CD14-positive monocyte (primary cell): Measurements from ENCODE around the gene RTBDN. TPM values are rescaled to one million over a fixed set of nuclear protein-coding genes. Genes with fewer than 3 reads are reported as not detected.

Source experiments
- DNase-seq, 3 donors: peaks; one replicate each; pipeline ENCODE4 v3.0.0-alpha.2; 2011 to 2022
- H2AFZ ChIP-seq: 2 replicates; pipeline ENCODE4 v1.6.0; 2012; ENCODE audit warnings: mild to moderate bottlenecking, low read depth, low read length, inconsistent platforms; ENCODE audit not compliant: insufficient read depth, poor library complexity, severe bottlenecking
- H3K27ac ChIP-seq, 2 donors: 1 replicate in 1 of 2; 2 replicates in 1 of 2; pipeline ENCODE4 v1.5.1; 2012 to 2013; ENCODE audit warnings: low read length in 2 of 2, control low read depth in 1 of 2, inconsistent platforms in 1 of 2, low read depth in 1 of 2, mild to moderate bottlenecking in 1 of 2
- H3K27me3 ChIP-seq, 2 donors: one replicate each; pipeline versions ENCODE4 v1.6.0 to v1.6.1; 2011 to 2013; ENCODE audit warnings: low read length in 2 of 2; ENCODE audit not compliant: control insufficient read depth in 2 of 2, insufficient read depth in 2 of 2
- H3K36me3 ChIP-seq, 2 donors: replicated peaks in 1 of 2; 1 replicate in 1 of 2; 2 replicates in 1 of 2; pipeline versions ENCODE4 v1.5.1 to v1.6.1; 2012 to 2013; ENCODE audit warnings: low read length in 2 of 2, control low read depth in 1 of 2, inconsistent platforms in 1 of 2, mild to moderate bottlenecking in 1 of 2; ENCODE audit not compliant: insufficient read depth in 2 of 2, control insufficient read depth in 1 of 2
- H3K4me1 ChIP-seq, 2 donors: 1 replicate in 1 of 2; 2 replicates in 1 of 2; pipeline versions ENCODE4 v1.5.1 to v1.6.1; 2012 to 2013; ENCODE audit warnings: low read length in 2 of 2, control low read depth in 1 of 2, inconsistent platforms in 1 of 2, mild to moderate bottlenecking in 1 of 2, moderate library complexity in 1 of 2; ENCODE audit not compliant: insufficient read depth in 2 of 2, control insufficient read depth in 1 of 2
- H3K4me2 ChIP-seq: replicated peaks from 2 replicates; pipeline ENCODE3; 2012; ENCODE audit warnings: low read length, moderate library complexity, mild to moderate bottlenecking; ENCODE audit not compliant: poor library complexity, severe bottlenecking; ENCODE audit errors: extremely low read depth
- H3K4me3 ChIP-seq, 3 experiments: fragments of 200-600 bp in 1 of 3; sonication (generic) in 1 of 3; replicated peaks in 1 of 3; 1 replicate in 2 of 3; 2 replicates in 1 of 3; pipeline ENCODE4 v1.5.1; 2011 to 2013; ENCODE audit warnings: low read length in 3 of 3, mild to moderate bottlenecking in 3 of 3, control low read depth in 2 of 3, low read depth in 2 of 3, inconsistent platforms in 1 of 3, moderate library complexity in 1 of 3
- H3K79me2 ChIP-seq: 2 replicates; pipeline ENCODE4 v1.6.0; 2012; ENCODE audit warnings: mild to moderate bottlenecking, control low read depth, inconsistent platforms, low read length, moderate library complexity; ENCODE audit not compliant: insufficient read depth
- H3K9ac ChIP-seq: 2 replicates; pipeline ENCODE4 v1.6.0; 2017; ENCODE audit warnings: low read length, mild to moderate bottlenecking; ENCODE audit not compliant: insufficient read depth, poor library complexity, severe bottlenecking
- H3K9me3 ChIP-seq, 2 donors: replicated peaks in 1 of 2; 1 replicate in 1 of 2; 2 replicates in 1 of 2; pipeline versions ENCODE4 v1.5.1 to v1.6.1; 2012 to 2013; ENCODE audit warnings: low read length in 2 of 2, control low read depth in 1 of 2; ENCODE audit not compliant: control insufficient read depth in 1 of 2, insufficient read depth in 1 of 2
- H4K20me1 ChIP-seq: 2 replicates; pipeline ENCODE4 v1.6.0; 2012; ENCODE audit warnings: mild to moderate bottlenecking, low read length, control low read depth, moderate library complexity; ENCODE audit not compliant: insufficient read depth
- H3K27ac Mint-ChIP-seq, 7 donors: one replicate each; pipeline ENCODE4 v1.8.0; 2020; ENCODE audit warnings: mild to moderate bottlenecking in 7 of 7, mixed read lengths in 7 of 7, moderate library complexity in 6 of 7, inconsistent platforms in 2 of 7
- H3K27me3 Mint-ChIP-seq, 3 donors: one replicate each; pipeline ENCODE4 v1.8.0; 2021 to 2022; ENCODE audit warnings: low read depth in 3 of 3, mild to moderate bottlenecking in 3 of 3, mixed read lengths in 3 of 3, moderate library complexity in 3 of 3, inconsistent platforms in 1 of 3
- H3K36me3 Mint-ChIP-seq, 2 donors: one replicate each; pipeline ENCODE4 v1.8.0; 2020; ENCODE audit warnings: mixed read lengths in 2 of 2, inconsistent platforms in 1 of 2, mild to moderate bottlenecking in 1 of 2
- H3K4me1 Mint-ChIP-seq: one replicate; pipeline ENCODE4 v1.8.0; 2020; ENCODE audit warnings: mild to moderate bottlenecking, mixed read lengths
- H3K4me3 Mint-ChIP-seq, 2 donors: one replicate each; pipeline ENCODE4 v1.8.0; 2020; ENCODE audit warnings: mild to moderate bottlenecking in 2 of 2, mixed read lengths in 2 of 2, moderate library complexity in 1 of 2
- H3K9me3 Mint-ChIP-seq, 7 donors: one replicate each; pipeline ENCODE4 v1.8.0; 2020 to 2022; ENCODE audit warnings: mixed read lengths in 7 of 7, mild to moderate bottlenecking in 6 of 7, moderate library complexity in 6 of 7, inconsistent platforms in 2 of 7
- CTCF ChIP-seq: fragments of 200-600 bp; IDR thresholded peaks from one replicate; pipeline ENCODE4 v1.8.0; 2022; ENCODE audit warnings: antibody characterized with exemption, mild to moderate bottlenecking
- WGBS: methylation state at CpG from one replicate; pipeline ENCODE4 v1.1.5; 2013; ENCODE audit warnings: missing lambda C conversion rate; ENCODE audit not compliant: insufficient coverage; 5-methylcytosine and 5-hydroxymethylcytosine counted together
- intact Hi-C, 2 donors: fragments of 100-400 bp; cut with micrococcal nuclease; formaldehyde crosslinking; loops; one replicate each; pipeline versions ENCODE4 v1.15.0 to v1.15.1; 2023
- polyA plus RNA-seq, 3 donors: library from polyadenylated mRNA; depleted of rRNA in 1 of 3; unstranded in 2 of 3; stranded (reverse) in 1 of 3; fragments of 300-500 nt in 2 of 3; fragments of >200 nt in 1 of 3; fragmentation: Illumina TruSeq in 2 of 3; gene quantifications; 1 replicate in 2 of 3; 2 replicates in 1 of 3; pipeline ENCODE4 v1.2.3, GENCODE V29; 2012 to 2021
- small RNA-seq: library from RNA; depleted of rRNA; stranded (forward); fragments of <200 nt; gene quantifications from one replicate; pipeline ENCODE3, GENCODE V24; 2012; ENCODE audit warnings: low read depth; ENCODE audit not compliant: insufficient read length

Gene RTBDN
- polyA plus RNA-seq, 3 donors = not detected

GRCh38 chr19:12777217-12778016 lies 57.0 kb downstream of the RTBDN start:
- peak; percentile 99 for TF ChIP-seq CTCF
- Mint-ChIP-seq H3K27ac (peak overlapping the region; percentile 93 to 97 (median 96)), H3K27me3 (peaks cover 3 to 7% (median 5%) of the 10 kb centered on the region in 3 donors), H3K4me1 (peaks cover 45% of the 10 kb centered on the region), H3K9me3 (no peaks in the 10 kb centered on the region), H3K4me3 (peak overlapping the region; percentile 87 to 93), H3K36me3 (peaks cover 3 to 4% of the 10 kb centered on the region in 2 donors)
- H3K36me3 ChIP-seq = no peaks in the 10 kb centered on the region
- intact Hi-C loops = loop anchor here (1.0 to 2.0 kb wide), 2 partner anchors 17 to 19 kb away; no protein-coding TSS in a partner anchor
- DNase-seq = peak; percentile 73 to 83 (median 80)
- peaks cover 4% of the 10 kb centered on the region for H4K20me1 ChIP-seq
- H3K9me3 ChIP-seq = no peaks in the 10 kb centered on the region
- H3K4me1 ChIP-seq = peaks cover 50 to 62% of the 10 kb centered on the region in 2 donors
- H2AFZ ChIP-seq = peak overlapping the region; percentile 66
- whole genome bisulfite sequencing = 14% methylated on average over 26 of the region's 43 CpGs
- H3K4me3 ChIP-seq = peak overlapping the region; percentile 76 to 83 (median 82)
- H3K9ac ChIP-seq = peak overlapping the region; percentile 86
- peak overlapping the region; percentile 79 for H3K4me2 ChIP-seq
- H3K79me2 ChIP-seq = peaks cover 26% of the 10 kb centered on the region
- H3K27ac ChIP-seq = peak overlapping the region; percentile 84 to 94
- no peaks in the 10 kb centered on the region for H3K27me3 ChIP-seq

Small RNAs within 50 kb of the gene (small RNA-seq; reads per million reads assigned to genes)
- gene MIR5684 (not detected), gene MIR6794 (not detected)

Other genes with a start within 250 kb of the RTBDN start
- gene ZNF490, start 223.8 kb downstream of the RTBDN start, polyA plus RNA-seq = 1 to 10 TPM; 2.3 to 4.2 (median 2.7) TPM
- gene ZNF791, start 223.7 kb downstream of the RTBDN start, polyA plus RNA-seq = 1 to 10 TPM; 5.2 to 8.2 (median 5.9) TPM
- gene MAN2B1, start 167.8 kb downstream of the RTBDN start, polyA plus RNA-seq = 100 to 1,000 TPM; 218 to 305 (median 295) TPM
- 1 to 10 TPM; 7.9 to 9.9 (median 8.5) TPM for gene WDR83, start 167.8 kb downstream of the RTBDN start, polyA plus RNA-seq
- 100 to 1,000 TPM in 1 of 3 donors, 10 to 100 TPM in 2; 51.0 to 130 (median 53.4) TPM for gene DHPS, start 152.7 kb downstream of the RTBDN start, polyA plus RNA-seq
- not detected for gene GNG14, start 146.6 kb downstream of the RTBDN start, polyA plus RNA-seq
- 1 to 10 TPM; 4.4 to 7.2 (median 5.1) TPM for gene FBXW9, start 137.9 kb downstream of the RTBDN start, polyA plus RNA-seq
- gene TNPO2, start 110.6 kb downstream of the RTBDN start, polyA plus RNA-seq = 10 to 100 TPM in 1 of 3 donors, under 1 TPM in 2; 0.28 to 45.2 (median 0.52) TPM
- 100 to 1,000 TPM; 152 to 187 (median 175) TPM for gene TRIR, start 99.9 kb downstream of the RTBDN start, polyA plus RNA-seq
- gene GET3, start 97.1 kb downstream of the RTBDN start, polyA plus RNA-seq = 100 to 1,000 TPM in 2 of 3 donors, 10 to 100 TPM in 1; 97.5 to 122 (median 108) TPM
- gene BEST2, start 82.8 kb downstream of the RTBDN start, polyA plus RNA-seq = not detected
- 10 to 100 TPM in 1 of 3 donors, 1 to 10 TPM in 1, under 1 TPM in 1; 0.55 to 28.6 (median 1.1) TPM for gene HOOK2, start 59.0 kb downstream of the RTBDN start, polyA plus RNA-seq
- 1,000 to 10,000 TPM; 1,279 to 3,167 (median 1,468) TPM for gene JUNB, start 43.1 kb downstream of the RTBDN start, polyA plus RNA-seq
- 10 to 100 TPM; 40.0 to 71.5 (median 46.7) TPM for gene PRDX2, start 32.8 kb downstream of the RTBDN start, polyA plus RNA-seq
- gene THSD8, start 32.5 kb downstream of the RTBDN start, polyA plus RNA-seq = 1 to 10 TPM in 1 of 3 donors, not detected in 2; 4.0 TPM
- 10 to 100 TPM in 2 of 3 donors, 1 to 10 TPM in 1; 8.7 to 21.5 (median 15.2) TPM for gene RNASEH2A, start 28.0 kb downstream of the RTBDN start, polyA plus RNA-seq
- 1 to 10 TPM in 2 of 3 donors, under 1 TPM in 1; 0.28 to 3.6 (median 1.1) TPM for gene MAST1, start 3.9 kb upstream of the RTBDN start, polyA plus RNA-seq
- gene DNASE2, start 46.9 kb upstream of the RTBDN start, polyA plus RNA-seq = 10 to 100 TPM; 38.8 to 91.6 (median 44.8) TPM
- under 1 TPM; 0.24 to 0.45 (median 0.28) TPM for gene KLF1, start 52.6 kb upstream of the RTBDN start, polyA plus RNA-seq
- 10 to 100 TPM in 1 of 3 donors, 1 to 10 TPM in 2; 7.3 to 30.5 (median 9.6) TPM for gene GCDH, start 56.6 kb upstream of the RTBDN start, polyA plus RNA-seq
- under 1 TPM in 1 of 3 donors, not detected in 2; 0.35 TPM for gene SYCE2, start 84.7 kb upstream of the RTBDN start, polyA plus RNA-seq
- gene FARSA, start 99.1 kb upstream of the RTBDN start, polyA plus RNA-seq = 10 to 100 TPM; 29.0 to 49.2 (median 47.9) TPM
- 100 to 1,000 TPM; 109 to 441 (median 133) TPM for gene CALR, start 104.0 kb upstream of the RTBDN start, polyA plus RNA-seq
- gene RAD23A, start 111.3 kb upstream of the RTBDN start, polyA plus RNA-seq = 10 to 100 TPM; 45.5 to 88.0 (median 55.3) TPM
- gene GADD45GIP1, start 122.6 kb upstream of the RTBDN start, polyA plus RNA-seq = 10 to 100 TPM in 2 of 3 donors, 1 to 10 TPM in 1; 8.3 to 42.4 (median 31.6) TPM
- not detected for gene DAND5, start 135.0 kb upstream of the RTBDN start, polyA plus RNA-seq
- 1 to 10 TPM in 1 of 3 donors, under 1 TPM in 2; 0.25 to 3.7 (median 0.90) TPM for gene NFIX, start 160.9 kb upstream of the RTBDN start, polyA plus RNA-seq